Esophagus mucosa (tissue), 1 donor: Measurements from ENCODE around the gene ITGA4. TPM values are rescaled to one million over a fixed set of nuclear protein-coding genes. Genes with fewer than 3 reads are reported as not detected.
A peak's percentile ranks its signal among the peaks of the same experiment; 100 is the strongest.

ENCODE experiments used
- ATAC-seq: fragments of 200-7000 bp; cut with Tn5 transposase; one replicate; pipeline ENCODE4 v1.9.1; 2020
- total RNA-seq: library from RNA; stranded (reverse); gene quantifications from one replicate; pipeline ENCODE4 v1.2.4, GENCODE V29; 2023
- donor health status: DM: yes; HTN: yes; CAD: no.

ITGA4 gene
- total RNA-seq, 1 donor from 2014 or later = 1.3 TPM

- no peak for ATAC-seq
These were observed 2.4 kb downstream of the ITGA4 start for GRCh38 chr2:181459621-181460021.

GRCh38 chr2:181461056-181461997 lies 4.1 kb downstream of the ITGA4 start:
- ATAC-seq = no peak

GRCh38 chr2:181462033-181462432 lies 4.8 kb downstream of the ITGA4 start:
- ATAC-seq = no peak

- no peak for ATAC-seq
These were observed 6.4 kb downstream of the ITGA4 start for GRCh38 chr2:181463588-181463987.

GRCh38 chr2:181464966-181465365 lies 7.8 kb downstream of the ITGA4 start:
- ATAC-seq = no peak

- ATAC-seq = no peak
These were observed 8.6 kb downstream of the ITGA4 start for GRCh38 chr2:181465676-181466375.

GRCh38 chr2:181466661-181467576 lies 9.7 kb downstream of the ITGA4 start:
- peak; percentile 38 for ATAC-seq

GRCh38 chr2:181467966-181468707 lies 11.0 kb downstream of the ITGA4 start:
- ATAC-seq = no peak

GRCh38 chr2:181468811-181469210 lies 11.6 kb downstream of the ITGA4 start:
- ATAC-seq = no peak

GRCh38 chr2:181471226-181471625 lies 14.0 kb downstream of the ITGA4 start:
- no peak for ATAC-seq

GRCh38 chr2:181471783-181472182 lies 14.6 kb downstream of the ITGA4 start:
- no peak for ATAC-seq

- no peak for ATAC-seq
These were observed 15.8 kb downstream of the ITGA4 start for GRCh38 chr2:181472990-181473389.

GRCh38 chr2:181474222-181474881 lies 17.2 kb downstream of the ITGA4 start:
- ATAC-seq = no peak

- no peak for ATAC-seq
These were observed 26.0 kb downstream of the ITGA4 start for GRCh38 chr2:181483211-181483610.

GRCh38 chr2:181483876-181484275 lies 26.7 kb downstream of the ITGA4 start:
- ATAC-seq = no peak

- no peak for ATAC-seq
These were observed 27.9 kb downstream of the ITGA4 start for GRCh38 chr2:181484851-181485637.

- no peak for ATAC-seq
These were observed 28.4 kb downstream of the ITGA4 start for GRCh38 chr2:181485638-181485946.

- no peak for ATAC-seq
These were observed 42.0 kb downstream of the ITGA4 start for GRCh38 chr2:181499231-181499630.

- ATAC-seq = no peak
These were observed 43.0 kb downstream of the ITGA4 start for GRCh38 chr2:181500201-181500600.

GRCh38 chr2:181515719-181516118 lies 58.5 kb downstream of the ITGA4 start:
- ATAC-seq = no peak

GRCh38 chr2:181516992-181517391 lies 59.8 kb downstream of the ITGA4 start:
- no peak for ATAC-seq
